GM12892 (cell line): ENCODE data around the gene PFKL.

ENCODE experiments used
- POLR2A ChIP-seq: IDR thresholded peaks from 2 replicates; pipeline ENCODE4 v1.6.1; 2011; ENCODE audit warnings: low read depth, low read length, control low read depth
- POLR2AphosphoS5 ChIP-seq: IDR thresholded peaks from 2 replicates; pipeline ENCODE4 v1.6.1; 2011; ENCODE audit warnings: low read depth, low read length, control low read depth
- TAF1 ChIP-seq: IDR thresholded peaks from 2 replicates; pipeline ENCODE4 v1.6.1; 2011; ENCODE audit warnings: low read depth, mild to moderate bottlenecking, control low read depth, low read length, borderline replicate concordance

- TF ChIP-seq POLR2A (no peak), TAF1 (no peak), POLR2AphosphoS5 (no peak; the same call in none of the 2 replicates)
Observed at GRCh38 chr21:44327603-44327974, 27.7 kb downstream of the PFKL start.
